Measurements from ENCODE around the gene ELMOD1.
"Not testable (repeated sequence)": the region's sequence is repeated elsewhere in the genome, so short reads cannot be mapped to it uniquely, and the experiment has no call there.

The ELMOD1 gene

GRCh38 chr11:107590460-107591377, at the start of gene ELMOD1:
ELMOD1 (plus strand) TSS chr11:107591147; CDS start chr11:107618190, 27,043 bp downstream.
- DNase-seq = no peak

- no peak for DNase-seq
Observed at GRCh38 chr11:107545101-107545514, 45.8 kb upstream of the ELMOD1 start.

GRCh38 chr11:107547961-107548360, 43.0 kb upstream of the ELMOD1 start:
- DNase-seq = no peak

GRCh38 chr11:107549253-107549953, 41.5 kb upstream of the ELMOD1 start:
- DNase-seq = no peak

- no peak for DNase-seq
Observed at GRCh38 chr11:107549954-107550285, 41.0 kb upstream of the ELMOD1 start.

- no peak for DNase-seq
Observed at GRCh38 chr11:107550304-107550703, 40.6 kb upstream of the ELMOD1 start.

GRCh38 chr11:107561688-107562087, 29.3 kb upstream of the ELMOD1 start:
- no peak for DNase-seq

GRCh38 chr11:107562647-107563208, 28.2 kb upstream of the ELMOD1 start:
- DNase-seq = no peak

- no peak for DNase-seq
Observed at GRCh38 chr11:107563702-107564101, 27.2 kb upstream of the ELMOD1 start.

- DNase-seq = no peak
Observed at GRCh38 chr11:107564877-107565218, 26.1 kb upstream of the ELMOD1 start.

- DNase-seq = peak; percentile 80
Observed at GRCh38 chr11:107565219-107565937, 25.6 kb upstream of the ELMOD1 start, which contains the start of gene ALKBH8. ALKBH8 (minus strand) TSS chr11:107565735; CDS start chr11:107560893, 4,842 bp downstream.

- DNase-seq = not testable (repeated sequence)
Observed at GRCh38 chr11:107565955-107566501, 24.9 kb upstream of the ELMOD1 start.

GRCh38 chr11:107566569-107566968, 24.4 kb upstream of the ELMOD1 start:
- no peak for DNase-seq

- DNase-seq = no peak
Observed at GRCh38 chr11:107567739-107568335, 23.1 kb upstream of the ELMOD1 start.

- no peak for DNase-seq
Observed at GRCh38 chr11:107570015-107570414, 20.9 kb upstream of the ELMOD1 start.

- no peak for DNase-seq
Observed at GRCh38 chr11:107573438-107573837, 17.5 kb upstream of the ELMOD1 start.

- DNase-seq = peak; percentile 45
Observed at GRCh38 chr11:107576497-107577345, 14.2 kb upstream of the ELMOD1 start.

GRCh38 chr11:107577346-107577711, 13.6 kb upstream of the ELMOD1 start:
- no peak for DNase-seq

- not testable (repeated sequence) for DNase-seq
Observed at GRCh38 chr11:107579169-107579568, 11.8 kb upstream of the ELMOD1 start.

- no peak for DNase-seq
Observed at GRCh38 chr11:107581147-107581546, 9.8 kb upstream of the ELMOD1 start.

GRCh38 chr11:107583629-107584195, 7.2 kb upstream of the ELMOD1 start:
- no peak for DNase-seq
